ENCODE results near the gene ARRDC1. TPM values are rescaled to one million over a fixed set of nuclear protein-coding genes. Genes with fewer than 3 reads are reported as not detected.
A peak's percentile ranks its signal among the peaks of the same experiment; 100 is the strongest.

Gene ARRDC1
- total RNA-seq, 1 experiment from 2014 or later, result 13.3 TPM

GRCh38 chr9:137606005-137606621 lies 627 bp downstream of the ARRDC1 start:
- no peak for DNase-seq (ENCODE audit: low spot score)
- ChIA-PET CTCF (no interaction called here), POLR2A (ENCODE audit: low non-redundant PET) (no interaction called here)
- no TSS peak for BruUV-seq (replicated peaks)
- Histone ChIP-seq H3K4me3 (ENCODE audit: low read depth, low read length, poor library complexity, severe bottlenecking) (peak overlapping the region; percentile 78), H3K27me3 (replicated peaks; ENCODE audit: insufficient read depth, low read depth, low read length, poor library complexity) (no peaks in the 10 kb centered on the region), H3K9me3 (ENCODE audit: low read depth, low read length, poor library complexity, severe bottlenecking) (no peaks in the 10 kb centered on the region), H3K36me3 (ENCODE audit: insufficient read depth, low read length, poor library complexity, severe bottlenecking) (no peaks in the 10 kb centered on the region), H3K4me1 (ENCODE audit: insufficient read depth, low read length, poor library complexity, severe bottlenecking) (peaks cover 27% of the 10 kb centered on the region), H3K27ac (ENCODE audit: low read depth, low read length, poor library complexity, severe bottlenecking) (peak overlapping the region; percentile 80)
- TF ChIP-seq EZH2 (IDR thresholded peaks at IDR 0.05; ENCODE audit: borderline replicate concordance, low read depth, low read length, poor library complexity, severe bottlenecking) (no peak), CTCF (conservative IDR thresholded peaks at IDR 0.05; ENCODE audit: low read depth, low read length) (no peak)
- intact Hi-C loops (cut with micrococcal nuclease; ENCODE audit: unreplicated experiment), result no loop called here

DNA sequence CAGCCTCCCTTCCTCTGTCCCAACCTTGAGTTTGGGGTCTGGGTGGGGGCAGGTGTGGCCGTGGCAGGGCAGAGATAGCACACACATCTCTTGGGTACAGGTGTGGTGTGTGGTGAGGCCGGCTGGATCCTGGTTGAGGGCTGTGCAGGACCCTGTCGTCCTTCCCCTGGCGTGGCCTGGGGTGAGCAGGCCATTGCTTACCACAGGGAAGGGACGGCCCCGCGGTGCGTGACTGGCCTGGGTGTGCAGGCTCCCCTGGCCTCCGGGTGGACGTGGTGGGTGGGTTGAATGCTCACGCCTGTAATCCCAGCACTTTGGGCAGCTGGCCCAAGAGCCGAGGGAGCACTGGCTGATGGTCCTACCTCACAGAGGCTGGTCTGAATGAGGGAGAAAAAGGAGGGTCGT lies 1.2 kb downstream of the ARRDC1 start:
- H3K4me1 ChIP-seq (ENCODE audit: insufficient read depth, low read length, poor library complexity, severe bottlenecking), result peaks cover 28% of the 10 kb centered on the region
- no peaks in the 10 kb centered on the region for H3K27me3 ChIP-seq (replicated peaks; ENCODE audit: insufficient read depth, low read depth, low read length, poor library complexity)
- no peaks in the 10 kb centered on the region for H3K9me3 ChIP-seq (ENCODE audit: low read depth, low read length, poor library complexity, severe bottlenecking)
- no peaks in the 10 kb centered on the region for H3K36me3 ChIP-seq (ENCODE audit: insufficient read depth, low read length, poor library complexity, severe bottlenecking)
- peak overlapping the region; percentile 78 for H3K4me3 ChIP-seq (ENCODE audit: low read depth, low read length, poor library complexity, severe bottlenecking)
- DNase-seq (ENCODE audit: low spot score), result no peak
- BruUV-seq (replicated peaks), result no TSS peak
- no peak overlapping the region for H3K27ac ChIP-seq (ENCODE audit: low read depth, low read length, poor library complexity, severe bottlenecking)
- ChIA-PET POLR2A (ENCODE audit: low non-redundant PET) (no interaction called here), CTCF (no interaction called here)
- TF ChIP-seq CTCF (conservative IDR thresholded peaks at IDR 0.05; ENCODE audit: low read depth, low read length) (no peak), EZH2 (IDR thresholded peaks at IDR 0.05; ENCODE audit: borderline replicate concordance, low read depth, low read length, poor library complexity, severe bottlenecking) (no peak)
- intact Hi-C loops (cut with micrococcal nuclease; ENCODE audit: unreplicated experiment), result no loop called here

DNA sequence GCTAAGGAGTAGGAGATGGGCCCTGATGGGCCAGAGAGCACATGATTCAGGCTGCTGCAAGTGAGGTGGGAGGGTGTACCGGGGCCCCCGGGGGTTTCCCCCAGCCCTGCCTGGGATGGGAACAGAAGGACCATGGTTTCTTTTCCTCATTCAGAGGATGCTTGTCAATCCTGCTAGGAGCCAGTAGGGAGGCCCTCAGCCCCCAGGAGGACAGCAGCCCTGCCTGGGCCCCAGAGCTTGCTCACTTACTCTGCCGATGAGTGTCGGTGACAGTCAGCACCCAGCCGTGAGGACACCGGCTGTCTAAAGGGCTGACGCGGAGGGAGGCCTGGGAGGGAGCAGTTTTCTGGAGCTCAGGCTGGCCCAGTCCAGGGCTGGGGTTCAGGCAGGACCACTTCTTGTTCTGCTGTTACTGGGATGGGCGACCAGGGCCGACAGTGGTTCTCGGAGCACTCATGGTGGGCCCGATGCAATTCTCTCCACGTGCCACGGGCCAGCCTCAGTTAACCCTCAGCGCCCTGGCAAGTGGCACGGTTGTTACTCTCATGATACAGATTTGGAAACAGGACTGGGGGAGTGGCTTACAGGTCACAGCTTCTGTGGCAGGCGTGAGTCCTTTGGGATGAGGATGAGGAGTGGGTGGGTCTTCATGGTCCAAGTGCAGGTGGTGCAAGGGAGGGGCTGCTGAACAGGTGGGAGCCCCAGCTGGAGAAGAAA lies 1.8 kb downstream of the ARRDC1 start:
- BruUV-seq (replicated peaks), result no TSS peak
- intact Hi-C loops (cut with micrococcal nuclease; ENCODE audit: unreplicated experiment), result no loop called here
- H3K9me3 ChIP-seq (ENCODE audit: low read depth, low read length, poor library complexity, severe bottlenecking), result no peaks in the 10 kb centered on the region
- CTCF ChIA-PET, result no interaction called here
- H3K27ac ChIP-seq (ENCODE audit: low read depth, low read length, poor library complexity, severe bottlenecking), result no peak overlapping the region
- no peaks in the 10 kb centered on the region for H3K36me3 ChIP-seq (ENCODE audit: insufficient read depth, low read length, poor library complexity, severe bottlenecking)
- H3K4me3 ChIP-seq (ENCODE audit: low read depth, low read length, poor library complexity, severe bottlenecking), result peak overlapping the region; percentile 78
- no peaks in the 10 kb centered on the region for H3K27me3 ChIP-seq (replicated peaks; ENCODE audit: insufficient read depth, low read depth, low read length, poor library complexity)
- TF ChIP-seq CTCF (conservative IDR thresholded peaks at IDR 0.05; ENCODE audit: low read depth, low read length) (no peak), EZH2 (IDR thresholded peaks at IDR 0.05; ENCODE audit: borderline replicate concordance, low read depth, low read length, poor library complexity, severe bottlenecking) (no peak)
- POLR2A ChIA-PET (ENCODE audit: low non-redundant PET), result no interaction called here
- H3K4me1 ChIP-seq (ENCODE audit: insufficient read depth, low read length, poor library complexity, severe bottlenecking), result peaks cover 31% of the 10 kb centered on the region
- DNase-seq (ENCODE audit: low spot score), result no peak
